Esophagus squamous epithelium (tissue), 5 donors: ENCODE measurements around the gene SYNPR. TPM values are rescaled to one million over a fixed set of nuclear protein-coding genes. Genes with fewer than 3 reads are reported as not detected.
"Not testable (repeated sequence)": the region's sequence is repeated elsewhere in the genome, so short reads cannot be mapped to it uniquely, and the experiment has no call there.

Experiments
- DNase-seq: peaks from one replicate; lab custom pipeline; 2025; lab: John Stamatoyannopoulos, UW
- H3K27ac ChIP-seq, 4 donors: fragments of 200-600 bp; sonication (generic); one replicate each; pipeline ENCODE4 v1.5.1; 2016 to 2019; ENCODE audit warnings: mild to moderate bottlenecking in 1 of 4
- H3K27me3 ChIP-seq, 4 donors: fragments of 200-600 bp; sonication (generic); 1 replicate in 3 of 4; 2 replicates in 1 of 4; pipeline versions ENCODE4 v1.5.1 to v1.6.0; 2017 to 2021; ENCODE audit warnings: antibody characterized with exemption in 1 of 4
- H3K36me3 ChIP-seq, 3 donors: fragments of 200-600 bp; sonication (generic); one replicate each; pipeline ENCODE4 v1.5.1; 2016 to 2019
- H3K4me1 ChIP-seq, 3 donors: fragments of 200-600 bp; sonication (generic); one replicate each; pipeline ENCODE4 v1.5.1; 2017 to 2019
- H3K4me3 ChIP-seq, 4 donors: fragments of 200-600 bp; sonication (generic); 1 replicate in 3 of 4; 2 replicates in 1 of 4; pipeline ENCODE4 v1.5.1; 2016 to 2019; ENCODE audit warnings: mild to moderate bottlenecking in 2 of 4, moderate library complexity in 1 of 4
- H3K9me3 ChIP-seq, 3 donors: fragments of 200-600 bp; sonication (generic); one replicate each; pipeline ENCODE4 v1.5.1; 2016 to 2019
- CTCF ChIP-seq, 6 experiments: fragments of 450-650 bp in 4 of 6; fragments of 200-600 bp in 2 of 6; sonication (generic) in 2 of 6; IDR thresholded peaks; one replicate each; pipeline ENCODE4 v1.5.1; 2016 to 2019; ENCODE audit warnings: antibody characterized with exemption in 6 of 6, mild to moderate bottlenecking in 4 of 6, moderate library complexity in 4 of 6
- POLR2A ChIP-seq, 4 donors: fragments of 450-650 bp; IDR thresholded peaks; one replicate each; pipeline ENCODE4 v1.6.1; 2017; ENCODE audit warnings: antibody characterized with exemption in 4 of 4, mild to moderate bottlenecking in 4 of 4, moderate library complexity in 3 of 4
- WGBS, 2 donors: methylation state at CpG; one replicate each; pipeline ENCODE4 v1.1.5; 2018; 5-methylcytosine and 5-hydroxymethylcytosine counted together
- intact Hi-C: fragments of 100-400 bp; cut with DNase I; formaldehyde crosslinking; loops from one replicate; pipeline ENCODE4 v1.15.0; 2022
- total RNA-seq, 4 donors: library from RNA; depleted of rRNA; stranded (reverse); fragments of >200 nt; gene quantifications; one replicate each; pipeline ENCODE4 v1.1.0, GENCODE V29; 2016
- donor health status: DM: yes; HTN: yes; CAD: no.

SYNPR gene
- total RNA-seq, 4 donors from 2014 or later, result not detected

- H3K27me3 ChIP-seq, result no peaks in the 10 kb centered on the region
- no peaks in the 10 kb centered on the region for H3K9me3 ChIP-seq
- no peaks in the 10 kb centered on the region for H3K4me1 ChIP-seq
- intact Hi-C loops, result no loop called here
- H3K36me3 ChIP-seq, result no peaks in the 10 kb centered on the region
- no peak overlapping the region for H3K4me3 ChIP-seq
- 82 to 86% methylated on average over 1 of the region's 1 CpG for WGBS, 2 donors
- DNase-seq, result no peak
- no peak overlapping the region for H3K27ac ChIP-seq
- no peak for TF ChIP-seq CTCF (IDR thresholded peaks at IDR 0.05)
- TF ChIP-seq POLR2A (IDR thresholded peaks at IDR 0.05), result no peak
Measured at GRCh38 chr3:63642488-63642887, 364.4 kb downstream of the SYNPR start.

GRCh38 chr3:63644212-63644797 lies 366.2 kb downstream of the SYNPR start:
- H3K27ac ChIP-seq, result no peak overlapping the region
- H3K4me3 ChIP-seq, result no peak overlapping the region
- DNase-seq, result no peak
- H3K27me3 ChIP-seq, result no peaks in the 10 kb centered on the region
- no peak for TF ChIP-seq CTCF (IDR thresholded peaks at IDR 0.05)
- intact Hi-C loops, result no loop called here
- no peaks in the 10 kb centered on the region for H3K36me3 ChIP-seq
- WGBS, 2 donors, result 55 to 73% methylated on average over 5 of the region's 5 CpGs
- H3K4me1 ChIP-seq, result no peaks in the 10 kb centered on the region
- H3K9me3 ChIP-seq, result no peaks in the 10 kb centered on the region

GRCh38 chr3:63644928-63645781 lies 367.0 kb downstream of the SYNPR start:
- 50 to 61% methylated on average over 8 to 16 of the region's 25 CpGs for WGBS, 2 donors
- DNase-seq, H3K4me1 ChIP-seq, H3K27me3 ChIP-seq, H3K36me3 ChIP-seq, H3K9me3 ChIP-seq, H3K27ac ChIP-seq, intact Hi-C loops: not testable (repeated sequence)
- peak overlapping the region in 1 of 4 donors; percentile 16 for H3K4me3 ChIP-seq

- WGBS, 2 donors, result 61 to 71% methylated on average over 5 of the region's 5 CpGs
- no peaks in the 10 kb centered on the region for H3K4me1 ChIP-seq
- no peaks in the 10 kb centered on the region for H3K27me3 ChIP-seq
- no peak within 1 kb of the TSS for H3K4me3 ChIP-seq
- no peaks in the 10 kb centered on the region for H3K36me3 ChIP-seq
- no peaks in the 10 kb centered on the region for H3K9me3 ChIP-seq
- DNase-seq, result no peak
- H3K27ac ChIP-seq, result no peak within 1 kb of the TSS
- TF ChIP-seq POLR2A (IDR thresholded peaks at IDR 0.05) (no peak), CTCF (IDR thresholded peaks at IDR 0.05) (no peak)
- intact Hi-C loops, result no loop called here
Measured at GRCh38 chr3:63652066-63652725, 374.1 kb downstream of the SYNPR start, which contains the start of gene SNTN. TSS of gene SNTN (plus strand) at chr3:63652675. CDS start at chr3:63652688, 13 bp downstream.

GRCh38 chr3:63654211-63654610 lies 376.1 kb downstream of the SYNPR start:
- Histone ChIP-seq H3K4me1 (no peaks in the 10 kb centered on the region), H3K9me3 (no peaks in the 10 kb centered on the region)

More at GRCh38 chr3:63654211-63654610, 376.1 kb downstream of the SYNPR start:
- WGBS, 2 donors, result 48 to 85% methylated on average over 4 of the region's 4 CpGs
- no peak overlapping the region for H3K27ac ChIP-seq
- H3K27me3 ChIP-seq, result no peaks in the 10 kb centered on the region
- DNase-seq, result no peak
- H3K36me3 ChIP-seq, result no peaks in the 10 kb centered on the region
- H3K4me3 ChIP-seq, result no peak overlapping the region
- intact Hi-C loops, result no loop called here
- TF ChIP-seq CTCF (IDR thresholded peaks at IDR 0.05) (no peak), POLR2A (IDR thresholded peaks at IDR 0.05) (no peak)
